Chondrocyte (in vitro differentiated cells): Measurements from ENCODE around the gene LEMD3. TPM values are rescaled to one million over a fixed set of nuclear protein-coding genes. Genes with fewer than 3 reads are reported as not detected.

Experiments
- DNase-seq: peaks from one replicate; pipeline ENCODE4 v3.0.0; 2021; ENCODE audit warnings: mixed read lengths, low spot score
- H3K27ac Mint-ChIP-seq: one replicate; pipeline ENCODE4 v1.8.0; 2021; ENCODE audit warnings: mild to moderate bottlenecking, moderate library complexity, mixed read lengths; ENCODE audit not compliant: unreplicated experiment
- H3K27me3 Mint-ChIP-seq: 2 replicates; pipeline ENCODE4 v1.8.0; 2021; ENCODE audit warnings: low read depth, mixed read lengths
- H3K36me3 Mint-ChIP-seq: 2 replicates; pipeline ENCODE4 v1.8.0; 2021; ENCODE audit warnings: low read depth, mixed read lengths
- H3K4me1 Mint-ChIP-seq: 2 replicates; pipeline ENCODE4 v1.8.0; 2021; ENCODE audit warnings: low read depth, mild to moderate bottlenecking, mixed read lengths
- H3K4me3 Mint-ChIP-seq: one replicate; pipeline ENCODE4 v1.8.0; 2021; ENCODE audit warnings: mild to moderate bottlenecking, moderate library complexity, mixed read lengths; ENCODE audit not compliant: unreplicated experiment
- H3K9me3 Mint-ChIP-seq: 2 replicates; pipeline ENCODE4 v1.8.0; 2021; ENCODE audit warnings: low read depth, mixed read lengths
- CTCF ChIP-seq: fragments of 200-600 bp; sonication (generic); IDR thresholded peaks from 2 replicates; pipeline ENCODE4 v1.5.0; 2021; ENCODE audit warnings: antibody characterized with exemption, mild to moderate bottlenecking, moderate library complexity
- long read RNA-seq: library from polyadenylated mRNA; stranded (forward); transcript quantifications from one replicate; pipeline ENCODE4 v2.0.0, GENCODE V29; 2021
- total RNA-seq: library from RNA; stranded (reverse); gene quantifications from 3 replicates; pipeline ENCODE4 v1.2.1, GENCODE V29; 2021

The LEMD3 gene
- total RNA-seq = 21.8 to 27.4 TPM (median 21.9 TPM) in 3 replicates
- long read RNA-seq, full-length matches to known transcripts = 21 of 22 reads
- long read RNA-seq, partial matches to known transcripts = 0 of 22 reads
- long read RNA-seq, other reads (novel, unspliced or antisense) = 1 of 22 reads

- peak; percentile 93 for DNase-seq
- Mint-ChIP-seq H3K4me3 (peak within 1 kb of the TSS; percentile 99), H3K27me3 (no peaks in the 10 kb centered on the region), H3K36me3 (no peaks in the 10 kb centered on the region), H3K4me1 (peaks cover 31% of the 10 kb centered on the region), H3K27ac (peak within 1 kb of the TSS; percentile 99), H3K9me3 (no peaks in the 10 kb centered on the region)
- TF ChIP-seq CTCF = peak; percentile 41
These were observed at the start of gene LEMD3 for GRCh38 chr12:65169320-65170208. Gene LEMD3, plus strand, starts transcription at chr12:65169583. Its CDS starts 14 bp downstream, at chr12:65169597.

GRCh38 chr12:65121049-65121955 is 48.1 kb upstream of the LEMD3 start, which contains the start of gene WIF1:
Gene WIF1, minus strand, starts transcription at chr12:65121305. Its CDS starts 114 bp downstream, at chr12:65121191.
- Mint-ChIP-seq H3K27me3 (peaks cover 48% of the 10 kb centered on the region), H3K27ac (no peak within 1 kb of the TSS), H3K36me3 (no peaks in the 10 kb centered on the region), H3K4me3 (peak within 1 kb of the TSS; percentile 26), H3K9me3 (no peaks in the 10 kb centered on the region), H3K4me1 (peaks cover 4% of the 10 kb centered on the region)
- peak; percentile 71 for TF ChIP-seq CTCF
- DNase-seq = peak; percentile 83

GRCh38 chr12:65121956-65122469 is 47.4 kb upstream of the LEMD3 start:
- Mint-ChIP-seq H3K27me3 (peaks cover 46% of the 10 kb centered on the region), H3K27ac (no peak overlapping the region)

GRCh38 chr12:65122703-65123102 is 46.7 kb upstream of the LEMD3 start:
- no peak for DNase-seq
- Mint-ChIP-seq H3K27ac (no peak overlapping the region), H3K9me3 (no peaks in the 10 kb centered on the region), H3K27me3 (peaks cover 44% of the 10 kb centered on the region), H3K36me3 (no peaks in the 10 kb centered on the region), H3K4me3 (no peak overlapping the region), H3K4me1 (peaks cover 4% of the 10 kb centered on the region)
- no peak for TF ChIP-seq CTCF

More at GRCh38 chr12:65121956-65122469, 47.4 kb upstream of the LEMD3 start:
- Mint-ChIP-seq H3K36me3 (no peaks in the 10 kb centered on the region), H3K9me3 (no peaks in the 10 kb centered on the region), H3K4me1 (peaks cover 4% of the 10 kb centered on the region), H3K4me3 (peak overlapping the region; percentile 8)
- TF ChIP-seq CTCF = no peak
- DNase-seq = peak; percentile 85
